OCI-LY1 (cell line): ENCODE data around the gene AAR2.

Experiments
- EZH2 ChIP-seq: fragments of 200-600 bp; sonication (generic), shearing (Covaris generic); IDR thresholded peaks from 2 replicates; pipeline ENCODE4 v1.8.0; 2017; ENCODE audit warnings: borderline replicate concordance, mixed run types, mild to moderate bottlenecking, antibody characterized with exemption, low read length, moderate library complexity, mixed read lengths
- TF ChIP-seq, protein P1 (sequence below): fragments of 200-600 bp; sonication (generic), shearing (Covaris generic); IDR thresholded peaks from 2 replicates; pipeline ENCODE4 v1.5.1; 2017; ENCODE audit warnings: mild to moderate bottlenecking, antibody characterized with exemption, low read length, moderate library complexity, mixed read lengths

DNA sequence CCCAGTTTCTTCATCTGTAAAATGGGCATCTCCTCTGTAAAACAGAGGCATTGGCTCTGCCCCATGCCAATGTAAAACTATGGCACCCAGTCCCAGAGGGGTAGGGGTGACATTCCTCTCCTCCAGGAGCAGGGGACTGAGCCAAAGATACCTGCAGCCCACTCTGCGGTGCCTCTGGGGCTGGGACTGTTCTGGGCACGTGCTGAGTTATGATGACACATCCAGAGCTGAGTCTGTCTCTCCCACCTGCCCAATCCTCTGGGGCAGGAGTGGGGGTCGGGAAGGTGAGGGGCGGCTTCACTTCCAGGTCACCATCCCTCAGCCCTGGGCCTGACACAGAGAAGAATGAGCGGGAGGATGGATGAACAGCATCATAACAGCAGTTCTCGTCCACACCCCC, 29.9 kb downstream of the AAR2 start:
- TF ChIP-seq, protein P1, sequence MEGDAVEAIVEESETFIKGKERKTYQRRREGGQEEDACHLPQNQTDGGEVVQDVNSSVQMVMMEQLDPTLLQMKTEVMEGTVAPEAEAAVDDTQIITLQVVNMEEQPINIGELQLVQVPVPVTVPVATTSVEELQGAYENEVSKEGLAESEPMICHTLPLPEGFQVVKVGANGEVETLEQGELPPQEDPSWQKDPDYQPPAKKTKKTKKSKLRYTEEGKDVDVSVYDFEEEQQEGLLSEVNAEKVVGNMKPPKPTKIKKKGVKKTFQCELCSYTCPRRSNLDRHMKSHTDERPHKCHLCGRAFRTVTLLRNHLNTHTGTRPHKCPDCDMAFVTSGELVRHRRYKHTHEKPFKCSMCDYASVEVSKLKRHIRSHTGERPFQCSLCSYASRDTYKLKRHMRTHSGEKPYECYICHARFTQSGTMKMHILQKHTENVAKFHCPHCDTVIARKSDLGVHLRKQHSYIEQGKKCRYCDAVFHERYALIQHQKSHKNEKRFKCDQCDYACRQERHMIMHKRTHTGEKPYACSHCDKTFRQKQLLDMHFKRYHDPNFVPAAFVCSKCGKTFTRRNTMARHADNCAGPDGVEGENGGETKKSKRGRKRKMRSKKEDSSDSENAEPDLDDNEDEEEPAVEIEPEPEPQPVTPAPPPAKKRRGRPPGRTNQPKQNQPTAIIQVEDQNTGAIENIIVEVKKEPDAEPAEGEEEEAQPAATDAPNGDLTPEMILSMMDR = no peak
- no peak for TF ChIP-seq EZH2
